ENCODE results near the gene MOSMO. TPM values are rescaled to one million over a fixed set of nuclear protein-coding genes. Genes with fewer than 3 reads are reported as not detected.

MOSMO gene
- total RNA-seq, 1 experiment from 2014 or later, result 10.9 TPM

- Mint-ChIP-seq H3K36me3 (ENCODE audit: insufficient read depth, unreplicated experiment) (no peaks in the 10 kb centered on the region), H3K4me3 (ENCODE audit: unreplicated experiment) (no peak overlapping the region), H3K27me3 (ENCODE audit: insufficient read depth, unreplicated experiment) (peaks cover 2% of the 10 kb centered on the region), H3K9me3 (ENCODE audit: unreplicated experiment) (no peaks in the 10 kb centered on the region), H3K4me1 (ENCODE audit: low read depth, unreplicated experiment) (no peaks in the 10 kb centered on the region), H3K27ac (ENCODE audit: unreplicated experiment) (no peak overlapping the region)
- ChIA-PET CTCF (interaction anchor here (0.7 kb wide), 1 partner anchor 23 kb away, joined by 3 read pairs; no protein-coding TSS in a partner anchor), POLR2A (no interaction called here)
- no peak for TF ChIP-seq CTCF (IDR thresholded peaks at IDR 0.05; ENCODE audit: insufficient read depth in 1 of 2, low read depth in 1 of 2, low read length in 1 of 2, severe bottlenecking in 1 of 2, unreplicated experiment in 1 of 2)
- no peaks in the 10 kb centered on the region for H3K4me1 ChIP-seq
- H3K9me3 ChIP-seq, result no peaks in the 10 kb centered on the region
- H3K4me3 ChIP-seq (ENCODE audit: low read depth, low read length), result no peak overlapping the region
- intact Hi-C loops (cut with micrococcal nuclease; ENCODE audit: unreplicated experiment), result no loop called here
- BruUV-seq (replicated peaks), result no TSS peak
- no peak for DNase-seq
- H3K36me3 ChIP-seq (ENCODE audit: control insufficient read depth, insufficient read depth, low read length), result no peaks in the 10 kb centered on the region
- no peaks in the 10 kb centered on the region for H3K27me3 ChIP-seq (replicated peaks; ENCODE audit: control insufficient read depth, insufficient read depth, low read length)
Measured at GRCh38 chr16:22116095-22116700, 108.3 kb downstream of the MOSMO start.

GRCh38 chr16:22117609-22118008 is 109.7 kb downstream of the MOSMO start:
- no peaks in the 10 kb centered on the region for H3K4me1 ChIP-seq
- DNase-seq, result no peak
- H3K27me3 ChIP-seq (replicated peaks; ENCODE audit: control insufficient read depth, insufficient read depth, low read length), result no peaks in the 10 kb centered on the region
- H3K9me3 Mint-ChIP-seq (ENCODE audit: unreplicated experiment), result peaks cover 6% of the 10 kb centered on the region
- no peaks in the 10 kb centered on the region for H3K36me3 Mint-ChIP-seq (ENCODE audit: insufficient read depth, unreplicated experiment)
- H3K4me1 Mint-ChIP-seq (ENCODE audit: low read depth, unreplicated experiment), result no peaks in the 10 kb centered on the region
- no peaks in the 10 kb centered on the region for H3K9me3 ChIP-seq
- BruUV-seq (replicated peaks), result no TSS peak
- no peak overlapping the region for H3K4me3 ChIP-seq (ENCODE audit: low read depth, low read length)
- POLR2A ChIA-PET, result no interaction called here
- no peaks in the 10 kb centered on the region for H3K36me3 ChIP-seq (ENCODE audit: control insufficient read depth, insufficient read depth, low read length)
- CTCF ChIA-PET, result no interaction called here
- H3K27me3 Mint-ChIP-seq (ENCODE audit: insufficient read depth, unreplicated experiment), result peaks cover 9% of the 10 kb centered on the region
- H3K27ac Mint-ChIP-seq (ENCODE audit: unreplicated experiment), result no peak overlapping the region
- H3K4me3 Mint-ChIP-seq (ENCODE audit: unreplicated experiment), result no peak overlapping the region
- intact Hi-C loops (cut with micrococcal nuclease; ENCODE audit: unreplicated experiment), result no loop called here
- no peak for TF ChIP-seq CTCF (IDR thresholded peaks at IDR 0.05; ENCODE audit: insufficient read depth in 1 of 2, low read depth in 1 of 2, low read length in 1 of 2, severe bottlenecking in 1 of 2, unreplicated experiment in 1 of 2)

GRCh38 chr16:22120440-22120839 is 112.5 kb downstream of the MOSMO start:
- BruUV-seq (replicated peaks), result no TSS peak
- no peaks in the 10 kb centered on the region for H3K27me3 ChIP-seq (replicated peaks; ENCODE audit: control insufficient read depth, insufficient read depth, low read length)
- intact Hi-C loops (cut with micrococcal nuclease; ENCODE audit: unreplicated experiment), result loop anchor here (5.0 kb wide), 1 partner anchor 67 kb away; no protein-coding TSS in a partner anchor
- H3K4me1 Mint-ChIP-seq (ENCODE audit: low read depth, unreplicated experiment), result no peaks in the 10 kb centered on the region
- ChIA-PET POLR2A (no interaction called here), CTCF (interaction anchor here (1.1 to 1.5 kb wide), 2 partner anchors 43 to 68 kb away, joined by 5 to 13 read pairs; no protein-coding TSS in a partner anchor)
- peaks cover 6% of the 10 kb centered on the region for H3K9me3 Mint-ChIP-seq (ENCODE audit: unreplicated experiment)
- no peaks in the 10 kb centered on the region for H3K9me3 ChIP-seq
- no peak for TF ChIP-seq CTCF (IDR thresholded peaks at IDR 0.05; ENCODE audit: insufficient read depth in 1 of 2, low read depth in 1 of 2, low read length in 1 of 2, severe bottlenecking in 1 of 2, unreplicated experiment in 1 of 2)
- no peak overlapping the region for H3K4me3 ChIP-seq (ENCODE audit: low read depth, low read length)
- peaks cover 9% of the 10 kb centered on the region for H3K27me3 Mint-ChIP-seq (ENCODE audit: insufficient read depth, unreplicated experiment)
- H3K4me3 Mint-ChIP-seq (ENCODE audit: unreplicated experiment), result no peak overlapping the region
- DNase-seq, result no peak
- H3K36me3 Mint-ChIP-seq (ENCODE audit: insufficient read depth, unreplicated experiment), result no peaks in the 10 kb centered on the region
- H3K36me3 ChIP-seq (ENCODE audit: control insufficient read depth, insufficient read depth, low read length), result no peaks in the 10 kb centered on the region
- no peaks in the 10 kb centered on the region for H3K4me1 ChIP-seq
- no peak overlapping the region for H3K27ac Mint-ChIP-seq (ENCODE audit: unreplicated experiment)

All from Caco-2 (cell line).